Right renal cortex interstitium (tissue), 3 donors: ENCODE results near the gene VKORC1. TPM values are rescaled to one million over a fixed set of nuclear protein-coding genes. Genes with fewer than 3 reads are reported as not detected.

Experiments
- DNase-seq, 3 donors: peaks; one replicate each; pipeline ENCODE4 v3.0.0-alpha.2; 2013; ENCODE audit warnings: low read depth in 3 of 3, low spot score in 2 of 3
- polyA plus RNA-seq, 3 donors: library from polyadenylated mRNA; unstranded; fragments of 120-200 nt; gene quantifications; one replicate each; pipeline ENCODE4 v1.2.1, GENCODE V29; 2013; ENCODE audit not compliant: insufficient read length in 3 of 3

The VKORC1 gene
- polyA plus RNA-seq, 3 donors = 65.6 to 75.1 (median 75.1) TPM

DNA sequence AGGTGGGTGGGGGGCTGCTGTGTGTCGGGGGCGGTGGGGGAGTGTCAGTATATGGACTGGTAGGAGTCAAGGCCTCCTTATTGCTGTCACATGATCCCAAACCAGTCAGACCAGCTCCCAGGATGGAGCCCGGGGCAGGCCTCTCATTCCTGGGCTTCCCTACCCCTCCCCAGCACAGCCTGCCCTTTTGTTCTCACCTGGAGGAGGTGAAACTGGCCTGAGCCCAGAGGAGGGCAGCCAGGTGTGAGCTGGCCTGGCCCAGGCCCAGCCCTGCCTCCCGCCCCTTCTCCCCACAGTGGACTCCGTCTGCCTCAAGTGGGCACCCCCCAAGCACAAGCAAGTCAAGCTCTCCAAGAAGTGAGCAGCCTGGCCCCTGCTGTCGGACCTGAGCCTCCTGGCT, 36.3 kb upstream of the VKORC1 start:
- DNase-seq = no peak

DNA sequence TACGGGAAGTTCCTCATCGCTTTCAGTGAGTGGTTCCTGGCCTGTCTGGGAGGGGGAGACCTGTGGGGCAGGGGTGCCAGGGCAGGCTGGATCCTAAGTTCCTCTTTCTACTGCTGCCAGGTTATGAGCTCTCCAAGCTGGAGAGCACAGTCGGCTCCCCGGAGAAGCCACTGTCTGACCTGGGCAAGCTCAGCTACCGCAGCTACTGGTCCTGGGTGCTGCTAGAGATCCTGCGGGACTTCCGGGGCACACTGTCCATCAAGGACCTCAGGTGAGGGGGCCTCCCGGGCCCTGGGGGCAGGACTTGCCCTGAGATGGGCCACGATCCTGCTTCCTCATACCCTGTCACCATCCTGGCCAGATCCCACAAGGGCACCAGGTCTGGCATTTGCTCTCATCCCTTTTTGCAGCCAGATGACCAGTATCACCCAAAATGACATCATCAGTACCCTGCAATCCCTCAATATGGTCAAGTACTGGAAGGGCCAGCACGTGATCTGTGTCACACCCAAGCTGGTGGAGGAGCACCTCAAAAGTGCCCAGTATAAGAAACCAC, 35.8 kb upstream of the VKORC1 start:
- DNase-seq = no peak

DNA sequence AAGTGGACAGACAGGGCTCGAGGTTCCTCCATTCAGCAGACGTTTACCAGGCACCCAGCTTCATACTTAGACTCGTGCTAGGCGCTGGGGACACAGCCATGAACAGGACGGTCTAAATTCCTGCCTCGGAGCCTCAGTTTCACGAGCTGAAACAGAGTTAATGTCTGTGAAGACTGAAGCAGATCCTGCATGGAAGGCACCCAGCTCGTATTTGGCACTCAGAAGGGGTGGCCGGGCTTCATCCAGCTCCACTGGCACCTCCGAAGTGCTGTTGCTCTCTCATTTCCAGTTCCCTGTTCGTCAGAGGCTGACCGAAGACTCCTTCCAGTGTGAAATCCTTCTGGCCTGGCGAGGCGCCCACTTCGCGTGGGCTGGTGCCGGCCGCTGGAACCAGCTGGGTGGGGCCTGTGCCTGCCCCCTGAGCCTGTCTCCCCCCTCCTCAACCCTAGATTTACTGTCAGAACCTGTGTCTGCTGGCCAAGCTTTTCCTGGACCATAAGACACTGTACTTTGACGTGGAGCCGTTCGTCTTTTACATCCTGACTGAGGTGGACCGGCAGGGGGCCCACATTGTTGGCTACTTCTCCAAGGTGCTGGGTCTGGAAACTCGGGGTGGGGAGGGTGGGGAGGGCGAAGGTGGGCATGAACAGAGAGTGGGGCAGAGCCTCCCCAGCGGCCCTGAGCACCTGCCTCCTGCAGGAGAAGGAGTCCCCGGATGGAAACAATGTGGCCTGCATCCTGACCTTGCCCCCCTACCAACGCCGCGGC, 35.2 kb upstream of the VKORC1 start:
- DNase-seq = no peak

DNA sequence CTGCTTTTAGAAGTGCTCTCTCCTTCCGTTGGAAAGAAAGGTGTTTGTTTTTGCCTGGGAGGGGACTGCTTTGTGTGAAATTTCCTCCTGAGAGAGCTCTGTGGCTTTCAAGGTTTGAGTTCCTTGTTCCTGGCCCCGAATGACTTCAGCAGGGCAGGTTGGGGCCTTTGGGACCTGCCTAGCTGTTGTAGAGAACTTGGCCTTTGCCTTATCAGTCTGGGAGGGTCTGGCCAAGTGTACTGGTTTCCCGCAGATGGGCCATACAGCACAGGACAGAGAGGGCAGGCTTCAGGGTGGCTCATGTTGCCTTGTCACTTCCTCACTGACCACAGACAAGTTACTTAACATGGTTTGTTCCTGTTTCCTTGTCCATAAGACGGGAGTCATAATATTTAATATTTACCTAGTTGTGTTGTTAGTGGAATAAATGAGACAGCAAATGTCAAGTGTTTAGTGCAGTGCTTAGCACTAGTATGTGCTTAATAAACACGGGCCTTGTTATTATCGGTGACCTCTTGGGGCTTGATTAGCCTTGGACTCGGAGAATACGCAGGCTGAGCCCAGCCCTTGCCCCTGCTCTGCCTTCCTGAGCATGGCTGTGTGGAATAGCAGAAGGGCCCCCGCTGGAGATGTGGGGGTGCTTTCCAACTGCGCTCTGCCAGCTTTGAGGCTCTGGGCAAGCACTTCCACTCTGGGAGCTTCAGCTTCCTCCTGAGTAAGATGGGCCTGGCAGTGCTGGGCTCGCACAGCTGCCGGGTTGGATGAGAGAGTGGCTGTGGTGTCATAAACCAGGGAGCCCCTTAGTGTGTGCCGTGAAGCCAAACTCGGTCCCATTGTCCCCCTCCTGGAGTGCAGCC, 34.3 kb upstream of the VKORC1 start:
- DNase-seq = no peak

DNA sequence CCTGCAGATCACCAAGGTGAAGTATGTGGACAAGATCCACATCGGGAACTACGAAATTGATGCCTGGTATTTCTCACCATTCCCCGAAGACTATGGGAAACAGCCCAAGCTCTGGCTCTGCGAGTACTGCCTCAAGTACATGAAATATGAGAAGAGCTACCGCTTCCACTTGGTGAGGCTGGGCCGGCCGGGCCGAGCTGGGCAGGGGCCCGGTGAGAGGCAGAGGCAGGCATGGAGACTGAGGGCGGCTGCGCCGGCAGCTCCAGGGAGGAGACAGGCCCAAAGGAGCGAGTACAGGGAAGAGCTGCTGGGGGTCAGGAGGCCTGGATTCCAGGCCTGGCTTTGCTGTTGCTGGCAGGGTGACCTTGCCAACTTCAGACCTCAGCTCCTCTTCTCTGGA, 32.6 kb upstream of the VKORC1 start:
- no peak for DNase-seq

DNA sequence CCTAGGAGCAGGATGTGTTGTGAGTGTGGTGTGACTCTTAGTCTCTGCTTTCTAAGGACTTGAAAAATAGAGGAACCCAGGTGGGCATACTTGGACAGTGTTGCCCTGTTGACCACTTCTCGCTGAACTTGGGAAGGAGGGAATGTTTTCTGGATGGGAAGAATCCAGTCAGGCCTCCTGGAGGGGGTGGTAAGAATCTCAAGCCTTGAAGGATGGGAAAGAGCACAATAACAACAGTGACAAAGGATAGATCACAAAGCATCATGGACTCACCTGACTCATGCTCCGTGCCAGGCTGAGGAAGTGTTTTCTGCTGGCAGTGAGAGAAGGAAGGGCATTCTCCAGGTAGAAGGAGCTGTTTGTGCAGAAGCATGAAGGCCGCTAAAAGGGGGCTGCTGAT, 31.2 kb upstream of the VKORC1 start:
- DNase-seq = no peak

DNA sequence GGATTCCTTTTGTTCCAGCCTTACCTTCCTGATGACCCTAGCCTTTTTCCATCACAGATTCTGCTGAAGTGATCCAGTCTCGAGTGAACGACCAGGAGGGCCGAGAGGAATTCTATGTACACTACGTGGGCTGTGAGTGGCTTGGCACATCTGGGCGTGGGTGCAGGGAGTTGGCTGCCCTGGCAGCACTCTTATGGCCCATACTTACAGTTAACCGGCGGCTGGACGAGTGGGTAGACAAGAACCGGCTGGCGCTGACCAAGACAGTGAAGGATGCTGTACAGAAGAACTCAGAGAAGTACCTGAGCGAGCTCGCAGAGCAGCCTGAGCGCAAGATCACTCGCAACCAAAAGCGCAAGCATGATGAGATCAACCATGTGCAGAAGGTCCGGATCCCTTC, 25.5 kb upstream of the VKORC1 start:
- no peak for DNase-seq

DNA sequence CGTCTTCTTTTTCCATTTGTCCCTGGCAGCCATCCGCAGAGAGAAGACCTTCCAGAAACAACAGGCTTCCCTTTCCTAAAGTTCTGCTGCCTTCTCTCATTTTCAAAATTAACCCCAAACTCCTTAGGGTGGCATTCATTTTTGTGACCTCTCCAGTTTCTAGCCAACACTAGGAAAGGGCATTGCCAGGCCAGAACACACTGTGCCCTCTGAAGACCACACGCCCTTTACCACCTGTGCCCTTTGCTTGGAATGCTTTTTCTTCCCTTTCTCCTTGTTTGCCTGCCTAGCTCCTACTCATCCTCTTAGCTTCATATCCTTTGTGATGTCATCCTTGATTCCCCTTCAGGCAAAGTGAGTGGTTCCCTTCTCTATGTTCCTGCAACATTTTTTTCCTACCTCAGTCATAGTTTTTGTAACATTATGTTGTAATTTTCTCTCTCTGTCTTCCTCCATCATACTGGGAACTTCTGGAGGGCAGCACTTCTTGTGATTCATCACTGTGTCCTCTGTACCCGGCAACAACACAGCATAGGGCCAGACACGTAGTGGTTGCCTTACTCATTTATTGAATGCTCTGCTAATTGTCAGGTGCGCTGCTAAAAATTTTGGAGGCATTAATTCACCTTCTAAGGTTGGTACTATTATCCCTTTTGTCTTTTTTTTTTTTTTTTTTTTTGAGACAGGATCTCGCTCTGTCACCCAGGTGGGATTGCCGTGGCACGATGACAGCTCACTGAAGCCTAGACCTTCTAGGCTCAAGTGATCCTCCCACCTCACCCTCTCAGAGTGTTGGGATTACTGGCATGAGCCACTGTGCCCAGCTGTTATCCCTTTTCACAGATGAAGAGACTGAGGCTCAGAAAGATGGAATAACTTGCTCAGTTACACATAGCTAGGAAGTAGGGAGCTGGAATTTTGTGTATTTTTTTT, 23.9 kb upstream of the VKORC1 start:
- no peak for DNase-seq

DNA sequence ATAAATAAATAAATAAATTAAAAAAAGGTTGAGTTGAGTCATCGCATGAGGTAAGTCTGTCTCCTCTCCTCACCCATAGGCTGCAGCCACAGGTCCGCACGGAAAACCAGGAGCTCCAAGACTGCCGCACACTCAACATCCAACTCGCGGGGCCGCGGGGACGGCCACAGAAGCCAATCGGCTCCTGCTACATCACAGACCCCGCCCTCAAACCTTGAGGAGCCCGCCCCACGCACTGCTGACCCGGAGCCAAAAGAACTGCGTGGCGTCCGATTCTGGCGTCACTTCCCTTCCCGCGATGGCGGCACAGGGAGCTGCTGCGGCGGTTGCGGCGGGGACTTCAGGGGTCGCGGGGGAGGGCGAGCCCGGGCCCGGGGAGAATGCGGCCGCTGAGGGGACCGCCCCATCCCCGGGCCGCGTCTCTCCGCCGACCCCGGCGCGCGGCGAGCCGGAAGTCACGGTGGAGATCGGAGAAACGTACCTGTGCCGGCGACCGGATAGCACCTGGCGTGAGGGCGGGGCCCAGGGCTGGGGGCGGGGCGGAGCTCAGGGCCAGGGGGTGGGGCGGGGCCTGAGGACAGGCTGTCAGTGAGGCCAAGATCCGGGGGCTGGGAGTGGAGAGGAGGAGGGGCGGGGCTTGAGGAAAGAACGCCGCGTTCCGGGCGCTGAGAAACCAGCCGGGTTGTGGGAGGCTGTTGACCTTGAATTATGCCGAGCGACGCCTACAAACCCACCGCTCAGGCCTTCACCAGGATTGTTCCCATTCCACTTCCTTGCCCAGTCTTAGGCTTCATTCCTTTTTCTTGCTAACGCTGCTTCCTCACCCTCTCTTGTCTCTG, 23.0 kb upstream of the VKORC1 start, which contains the start of gene KAT8:
TSS of gene KAT8 (plus strand) at position 281 of the 839 bp plus-strand sequence. CDS start at position 299, 18 bp downstream.
- peak; percentile 89 to 97 (median 92) for DNase-seq

DNA sequence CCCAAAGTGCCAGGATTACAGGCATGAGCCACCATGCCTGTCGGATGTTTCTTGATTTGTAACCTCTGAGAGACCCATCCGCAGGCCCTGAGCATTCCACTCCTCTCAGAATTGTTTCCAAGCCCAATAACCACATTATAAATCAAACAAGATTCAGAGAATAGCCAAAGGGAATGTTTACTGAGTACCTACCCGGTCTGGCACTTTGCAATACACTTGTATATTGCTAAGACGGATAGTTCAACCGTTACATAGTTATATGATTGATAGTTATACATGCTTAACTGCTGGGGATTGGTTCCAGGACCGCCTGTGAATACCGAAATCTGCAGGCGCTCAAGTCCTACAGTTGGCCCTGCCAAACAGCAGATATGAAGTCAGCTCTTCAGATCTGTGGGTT, 19.9 kb upstream of the VKORC1 start:
- DNase-seq = no peak

DNA sequence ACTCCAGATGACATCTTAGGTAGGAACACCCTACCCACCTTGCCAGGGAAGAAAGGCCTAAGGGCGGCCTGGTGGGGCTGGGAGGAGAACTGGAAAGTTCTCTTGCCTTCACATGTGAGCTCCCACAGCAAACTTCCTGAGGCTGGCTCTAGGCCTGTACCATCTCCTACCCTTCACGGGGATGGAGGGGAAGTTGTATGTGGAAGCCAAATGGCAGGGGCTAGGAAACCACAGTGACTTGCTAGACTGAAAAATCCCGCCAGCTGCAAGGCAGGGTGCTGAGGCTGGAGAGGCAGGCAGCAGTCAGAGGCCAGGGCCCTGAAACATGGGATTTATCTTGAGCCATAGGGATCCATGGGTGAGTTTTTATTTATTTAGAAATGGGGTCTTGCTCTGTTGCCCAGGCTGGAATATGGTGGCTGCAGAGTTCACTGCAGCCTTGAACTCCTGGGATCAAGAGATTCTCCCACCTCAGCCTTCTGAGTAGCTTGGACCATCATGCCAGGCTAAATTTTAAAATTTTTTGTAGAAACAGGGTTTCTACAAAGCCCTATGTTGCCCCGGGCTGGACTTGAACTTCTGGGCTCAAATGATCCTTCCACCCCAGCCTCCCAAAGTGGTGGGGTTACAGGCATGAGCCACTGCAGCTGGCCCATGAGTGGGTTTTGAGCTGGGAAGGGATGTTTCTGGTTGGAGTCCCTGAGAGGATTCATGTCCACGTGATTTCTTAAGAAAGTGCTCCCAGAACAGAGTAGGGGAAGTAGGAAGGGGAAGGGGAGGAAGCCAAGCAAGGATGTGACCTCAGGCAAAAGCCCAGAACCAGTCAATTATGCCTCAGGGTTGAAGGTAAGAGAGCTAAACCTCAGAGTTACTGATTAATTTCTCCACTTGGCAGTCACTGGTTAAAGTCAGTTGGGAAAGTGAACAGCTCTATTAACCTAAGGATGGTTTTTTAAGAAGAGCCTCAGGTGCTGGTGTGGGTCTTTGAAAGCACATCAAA, 18.8 kb upstream of the VKORC1 start:
- no peak for DNase-seq

DNA sequence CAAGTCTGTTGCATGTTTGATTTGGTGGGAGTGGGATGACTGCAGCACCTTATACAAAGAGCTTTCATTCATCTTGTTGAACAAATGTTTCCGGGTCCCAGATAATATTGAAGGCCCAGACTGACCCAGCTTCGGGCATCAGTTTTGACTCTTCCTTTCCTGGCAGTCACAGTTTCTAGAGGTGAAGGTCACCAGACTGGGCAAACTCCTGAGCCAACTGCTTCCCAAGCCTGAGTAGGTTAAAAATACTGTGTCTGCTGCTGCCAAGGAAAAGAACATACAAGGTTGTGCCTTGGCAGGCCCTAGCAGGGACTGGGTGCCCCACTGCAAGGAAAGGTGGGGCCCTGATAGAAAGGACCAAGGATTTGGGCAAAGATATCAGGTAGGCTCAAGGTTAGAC, 18.1 kb upstream of the VKORC1 start:
- no peak for DNase-seq

DNA sequence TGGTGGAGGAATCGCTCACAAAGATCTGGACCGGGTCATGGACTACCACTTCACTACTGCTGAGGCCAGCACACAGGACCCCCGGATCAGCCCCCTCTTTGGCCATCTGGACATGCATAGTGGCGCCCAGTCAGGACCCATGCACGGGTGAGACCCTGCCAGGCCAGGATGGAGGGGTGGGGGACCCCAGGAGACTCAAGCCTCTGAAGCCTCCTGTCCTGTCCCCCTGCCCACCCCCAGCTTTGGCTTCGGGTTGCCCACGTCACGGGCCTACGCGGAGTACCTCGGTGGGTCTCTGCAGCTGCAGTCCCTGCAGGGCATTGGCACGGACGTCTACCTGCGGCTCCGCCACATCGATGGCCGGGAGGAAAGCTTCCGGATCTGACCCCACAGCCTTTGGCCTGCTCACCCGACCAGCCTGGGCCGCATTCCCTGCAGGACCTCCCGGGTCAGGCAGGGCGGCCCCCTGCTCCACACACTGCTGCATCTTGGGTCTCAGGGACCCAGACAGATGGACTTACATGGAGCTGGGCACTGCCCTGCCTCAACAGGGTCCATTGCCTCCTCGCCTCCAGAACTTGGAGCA, 17.4 kb upstream of the VKORC1 start:
- no peak for DNase-seq

DNA sequence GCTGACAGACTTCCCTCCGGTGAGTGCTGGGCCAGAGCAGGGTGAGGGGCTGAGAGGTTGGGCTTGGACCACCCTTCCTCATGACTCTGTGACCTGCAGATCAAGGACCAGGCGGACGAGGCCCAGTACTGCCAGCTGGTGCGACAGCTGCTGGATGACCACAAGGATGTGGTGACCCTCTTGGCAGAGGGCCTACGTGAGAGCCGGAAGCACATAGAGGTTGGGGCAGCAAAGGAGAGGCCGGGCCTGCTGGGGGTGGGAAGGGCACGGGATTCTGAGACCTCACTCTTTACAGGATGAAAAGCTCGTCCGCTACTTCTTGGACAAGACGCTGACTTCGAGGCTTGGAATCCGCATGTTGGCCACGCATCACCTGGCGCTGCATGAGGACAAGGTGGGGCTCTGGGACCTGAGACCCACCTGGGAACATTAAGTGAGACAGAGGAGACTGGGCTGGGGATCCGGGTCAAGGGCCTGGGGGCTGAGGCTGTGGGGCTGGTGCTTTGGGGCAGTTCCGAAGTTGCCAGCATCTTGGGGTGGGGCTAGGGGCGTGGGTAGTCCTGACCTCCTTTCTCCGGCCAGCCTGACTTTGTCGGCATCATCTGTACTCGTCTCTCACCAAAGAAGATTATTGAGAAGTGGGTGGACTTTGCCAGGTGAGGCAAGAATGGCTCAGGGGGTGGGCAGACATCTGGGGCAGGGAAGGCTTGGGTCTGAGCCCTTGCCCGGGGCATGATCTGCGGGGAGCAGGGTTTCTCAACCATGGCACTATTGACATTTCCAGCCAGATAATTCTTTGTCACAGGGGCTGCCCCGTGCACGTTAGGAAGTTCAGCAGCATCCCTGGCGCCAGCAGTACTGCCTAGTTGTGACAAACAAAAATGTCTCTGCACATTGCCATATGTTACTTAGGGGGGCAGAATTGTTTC, 15.8 kb upstream of the VKORC1 start:
- DNase-seq = no peak

DNA sequence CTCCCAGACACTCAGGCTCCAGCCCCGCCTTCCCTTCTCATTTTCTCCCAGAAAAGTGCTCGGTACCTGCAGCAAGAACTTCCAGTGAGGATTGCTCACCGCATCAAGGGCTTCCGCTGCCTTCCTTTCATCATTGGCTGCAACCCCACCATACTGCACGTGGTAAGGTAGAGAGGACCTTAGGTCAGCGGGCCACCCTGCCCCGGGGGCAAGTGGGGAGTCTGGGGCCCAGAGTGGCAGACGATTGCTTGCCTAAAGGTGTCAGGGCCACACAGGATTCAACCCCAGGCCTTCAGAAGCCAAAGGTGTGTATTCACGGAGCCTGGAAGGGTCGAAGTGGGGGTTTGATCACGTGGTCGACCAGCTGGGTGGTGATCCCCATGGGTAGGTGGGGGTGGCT, 15.0 kb upstream of the VKORC1 start:
- DNase-seq = no peak

DNA sequence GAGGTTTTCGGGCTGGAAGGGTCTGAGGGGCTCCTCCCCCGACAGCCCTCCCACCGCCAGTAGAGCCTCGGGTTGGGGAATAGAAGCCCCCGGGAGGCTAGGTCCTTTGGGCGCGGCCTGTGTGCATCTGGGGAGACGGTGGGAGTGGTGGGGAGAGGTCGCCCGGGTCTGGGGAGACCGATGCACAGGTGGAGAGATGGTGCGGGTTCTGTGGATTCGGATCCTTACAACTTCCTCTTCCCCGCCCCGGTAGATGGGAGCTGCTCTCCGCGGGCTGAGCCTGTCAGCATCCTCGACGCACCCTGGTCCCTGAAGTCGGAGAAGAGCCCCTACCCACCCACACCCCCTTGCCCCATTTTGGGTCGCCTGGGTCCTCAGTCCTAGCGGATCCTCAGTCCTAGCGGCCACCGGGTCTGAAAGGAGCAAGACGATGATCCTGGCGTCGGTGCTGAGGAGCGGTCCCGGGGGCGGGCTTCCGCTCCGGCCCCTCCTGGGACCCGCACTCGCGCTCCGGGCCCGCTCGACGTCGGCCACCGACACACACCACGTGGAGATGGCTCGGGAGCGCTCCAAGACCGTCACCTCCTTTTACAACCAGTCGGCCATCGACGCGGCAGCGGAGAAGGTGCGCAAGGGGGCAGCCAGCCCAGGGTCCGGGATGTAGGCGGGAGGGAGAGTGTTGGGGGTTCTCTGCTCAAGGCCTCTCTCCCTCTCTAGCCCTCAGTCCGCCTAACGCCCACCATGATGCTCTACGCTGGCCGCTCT, 14.4 kb upstream of the VKORC1 start:
- no peak for DNase-seq
